IMR-90 (cell line): ENCODE results near the gene LRRC1. TPM values are rescaled to one million over a fixed set of nuclear protein-coding genes. Genes with fewer than 3 reads are reported as not detected.

Experiments
- ATAC-seq: fragments of 200-7000 bp; cut with Tn5 transposase; 2 replicates; pipeline ENCODE4 v1.9.1; 2020; ENCODE audit warnings: low read depth, mild to moderate bottlenecking, moderate library complexity
- BruUV-seq: library from RNA; stranded (reverse); fragments of 400-500 nt; replicated peaks from 2 replicates; lab custom pipeline; 2021; lab: Mats Ljungman, UMichigan
- CTCF ChIA-PET: fragments of 300-600 bp; formaldehyde crosslinking; extraction: SDS; loops from one replicate; lab custom pipeline; 2021; ENCODE audit warnings: antibody characterized with exemption; lab: Yijun Ruan, JAX
- POLR2A ChIA-PET: fragments of 300-600 bp; sonication (Branson Sonifier 250); formaldehyde crosslinking; loops from one replicate; lab custom pipeline; 2022; ENCODE audit warnings: antibody characterized with exemption; ENCODE audit not compliant: unreplicated experiment; lab: Charles Lee
- DNase-seq: peaks from one replicate; pipeline ENCODE4 v3.0.0; 2013
- H2AFZ ChIP-seq: replicated peaks from 2 replicates; pipeline ENCODE3; 2013; ENCODE audit warnings: low read length, mild to moderate bottlenecking; ENCODE audit not compliant: poor library complexity
- H2AK5ac ChIP-seq: 2 replicates; pipeline ENCODE4 v1.6.1; 2013; ENCODE audit warnings: low read depth, low read length, inconsistent platforms
- H2AK9ac ChIP-seq: replicated peaks from 2 replicates; pipeline ENCODE3; 2013; ENCODE audit warnings: mild to moderate bottlenecking, low read depth, low read length, moderate library complexity; ENCODE audit not compliant: poor library complexity
- H2BK120ac ChIP-seq: 2 replicates; pipeline ENCODE4 v1.6.1; 2013; ENCODE audit warnings: low read depth, low read length, inconsistent platforms
- H2BK15ac ChIP-seq: 3 replicates; pipeline ENCODE4 v1.6.1; 2013; ENCODE audit warnings: low read depth, low read length, inconsistent platforms
- H2BK20ac ChIP-seq: 2 replicates; pipeline ENCODE4 v1.6.1; 2013; ENCODE audit warnings: low read depth, mild to moderate bottlenecking, inconsistent platforms, low read length, moderate library complexity
- H2BK5ac ChIP-seq: 2 replicates; pipeline ENCODE4 v1.6.1; 2013; ENCODE audit warnings: mild to moderate bottlenecking, low read depth, low read length, inconsistent platforms; ENCODE audit not compliant: poor library complexity, severe bottlenecking
- H3K14ac ChIP-seq: replicated peaks from 2 replicates; pipeline ENCODE4 v1.6.1; 2013; ENCODE audit warnings: low read depth, low read length, inconsistent platforms
- H3K18ac ChIP-seq: 2 replicates; pipeline ENCODE4 v1.6.1; 2013; ENCODE audit warnings: low read depth, low read length, control low read depth
- H3K23ac ChIP-seq: 2 replicates; pipeline ENCODE4 v1.6.1; 2013; ENCODE audit warnings: low read depth, low read length, inconsistent platforms
- H3K27ac ChIP-seq: 2 replicates; pipeline ENCODE4 v1.5.1; 2013; ENCODE audit warnings: mild to moderate bottlenecking, control low read depth, low read length; ENCODE audit not compliant: insufficient read depth
- H3K27me3 ChIP-seq: 2 replicates; pipeline ENCODE4 v1.6.1; 2013; ENCODE audit warnings: low read length; ENCODE audit not compliant: control insufficient read depth, insufficient read depth
- H3K36me3 ChIP-seq: 2 replicates; pipeline ENCODE4 v1.6.1; 2013; ENCODE audit warnings: low read length, mixed read lengths; ENCODE audit not compliant: control insufficient read depth, insufficient read depth
- H3K4ac ChIP-seq: 2 replicates; pipeline ENCODE4 v1.6.1; 2013; ENCODE audit warnings: low read depth, low read length, inconsistent platforms
- H3K4me1 ChIP-seq: 2 replicates; pipeline ENCODE4 v1.6.1; 2013; ENCODE audit warnings: low read length, mixed read lengths; ENCODE audit not compliant: control insufficient read depth, insufficient read depth
- H3K4me2 ChIP-seq: 2 replicates; pipeline ENCODE4 v1.6.1; 2013; ENCODE audit warnings: low read depth, mild to moderate bottlenecking, control low read depth, low read length, moderate library complexity
- H3K4me3 ChIP-seq: 2 replicates; pipeline ENCODE4 v1.5.1; 2013; ENCODE audit warnings: low read depth, mild to moderate bottlenecking, control low read depth, low read length, moderate library complexity; ENCODE audit not compliant: insufficient read depth
- H3K56ac ChIP-seq: 2 replicates; pipeline ENCODE4 v1.6.1; 2013; ENCODE audit warnings: low read length, inconsistent platforms; ENCODE audit not compliant: insufficient read depth; ENCODE audit errors: extremely low read depth
- H3K79me1 ChIP-seq, 2 experiments: 2 replicates each; pipeline ENCODE4 v1.6.1; 2013; ENCODE audit warnings: low read length in 2 of 2, inconsistent platforms in 1 of 2, low read depth in 1 of 2
- H3K9ac ChIP-seq: 2 replicates; pipeline ENCODE4 v1.6.1; 2013; ENCODE audit warnings: low read depth, low read length, control low read depth
- H3K9me1 ChIP-seq: 2 replicates; pipeline ENCODE4 v1.6.1; 2013; ENCODE audit warnings: low read length, inconsistent platforms; ENCODE audit not compliant: insufficient read depth
- H3K9me3 ChIP-seq: 2 replicates; pipeline ENCODE4 v1.6.1; 2013; ENCODE audit warnings: low read length; ENCODE audit not compliant: control insufficient read depth, insufficient read depth
- H4K20me1 ChIP-seq: 2 replicates; pipeline ENCODE4 v1.6.1; 2013; ENCODE audit warnings: low read length, inconsistent platforms; ENCODE audit not compliant: insufficient read depth
- H4K5ac ChIP-seq: 2 replicates; pipeline ENCODE4 v1.6.1; 2013; ENCODE audit warnings: mild to moderate bottlenecking, low read depth, low read length, control low read depth
- H4K8ac ChIP-seq, 2 experiments: 2 replicates each; pipeline ENCODE4 v1.6.1; 2013; ENCODE audit warnings: low read depth in 2 of 2, low read length in 2 of 2, control low read depth in 1 of 2, inconsistent platforms in 1 of 2
- H4K91ac ChIP-seq: 2 replicates; pipeline ENCODE4 v1.6.1; 2013; ENCODE audit warnings: low read depth, low read length, inconsistent platforms; ENCODE audit not compliant: insufficient read depth
- BHLHE40 ChIP-seq: fragments of 150-350 bp; IDR thresholded peaks from 2 replicates; pipeline ENCODE4 v1.6.1; 2016; ENCODE audit warnings: mild to moderate bottlenecking, low read depth, low read length
- CEBPB ChIP-seq: IDR thresholded peaks from 2 replicates; pipeline ENCODE4 v1.6.1; 2012; ENCODE audit warnings: low read depth, low read length, improper control_type of control experiment
- CHD1 ChIP-seq: IDR thresholded peaks from 2 replicates; pipeline ENCODE4 v1.6.1; 2012; ENCODE audit warnings: low read depth, low read length, improper control_type of control experiment
- FOS ChIP-seq: fragments of 150-350 bp; IDR thresholded peaks from 2 replicates; pipeline ENCODE4 v1.6.1; 2016; ENCODE audit warnings: low read depth, low read length
- MAFK ChIP-seq: IDR thresholded peaks from 2 replicates; pipeline ENCODE4 v1.6.1; 2012; ENCODE audit warnings: low read depth, low read length, improper control_type of control experiment
- MAZ ChIP-seq: IDR thresholded peaks from 2 replicates; pipeline ENCODE4 v1.6.1; 2012; ENCODE audit warnings: low read depth, mild to moderate bottlenecking, low read length, improper control_type of control experiment, moderate library complexity, borderline replicate concordance
- MXI1 ChIP-seq: IDR thresholded peaks from 2 replicates; pipeline ENCODE4 v1.6.1; 2012; ENCODE audit warnings: low read depth, mild to moderate bottlenecking, low read length, moderate library complexity, borderline replicate concordance
- POLR2A ChIP-seq: IDR thresholded peaks from 2 replicates; pipeline ENCODE4 v1.6.1; 2012; ENCODE audit warnings: mild to moderate bottlenecking, low read depth, low read length
- RAD21 ChIP-seq: IDR thresholded peaks from 2 replicates; pipeline ENCODE4 v1.6.1; 2012; ENCODE audit warnings: low read length, improper control_type of control experiment
- RCOR1 ChIP-seq: IDR thresholded peaks from 2 replicates; pipeline ENCODE4 v1.6.1; 2012; ENCODE audit warnings: mild to moderate bottlenecking, low read length, improper control_type of control experiment; ENCODE audit not compliant: insufficient replicate concordance
- RFX5 ChIP-seq: IDR thresholded peaks from 2 replicates; pipeline ENCODE4 v1.8.0; 2012; ENCODE audit warnings: low read depth, mild to moderate bottlenecking, low read length, moderate library complexity
- SMC3 ChIP-seq: fragments of 150-350 bp; IDR thresholded peaks from 2 replicates; pipeline ENCODE4 v1.6.1; 2016; ENCODE audit warnings: low read depth, mild to moderate bottlenecking, antibody characterized with exemption, low read length, moderate library complexity
- WGBS, 2 experiments: methylation state at CpG; one replicate each; pipeline versions ENCODE4 v1.1.5 to v1.1.7; 2013; ENCODE audit warnings: missing lambda C conversion rate in 2 of 2; ENCODE audit not compliant: insufficient read length in 1 of 2; ENCODE audit errors: extremely low coverage in 2 of 2; 5-methylcytosine and 5-hydroxymethylcytosine counted together
- dilution Hi-C: fragments of 300-500 bp; cut with HindIII; formaldehyde crosslinking; loops from one replicate; pipeline ENCODE4 v1.14.3; 2018; ENCODE audit warnings: low sequenced_read_pairs; ENCODE audit not compliant: unreplicated experiment
- in situ Hi-C: fragments of 300-500 bp; cut with MboI; formaldehyde crosslinking; loops from 3 replicates; pipeline ENCODE4 v1.14.3; 2019; ENCODE audit warnings: low sequenced_read_pairs, inconsistent platforms, mixed read lengths
- intact Hi-C: fragments of 100-400 bp; cut with micrococcal nuclease; formaldehyde crosslinking; loops from 2 replicates; pipeline ENCODE4 v1.10.0; 2022
- polyA plus RNA-seq, 3 experiments: library from polyadenylated mRNA; depleted of rRNA; stranded (reverse); fragments of >200 nt; gene quantifications; 2 replicates each; pipeline ENCODE4 v1.2.3, GENCODE V29; 2012; ENCODE audit warnings: low replicate concordance in 1 of 3
- total RNA-seq: library from RNA; depleted of rRNA; stranded (reverse); fragments of >200 nt; gene quantifications from 2 replicates; pipeline ENCODE4 v1.2.3, GENCODE V29; 2012
- TF ChIP-seq, protein P1 (sequence below): conservative IDR thresholded peaks from 2 replicates; pipeline ENCODE4 v1.5.1; 2012; ENCODE audit warnings: mild to moderate bottlenecking, low read depth, low read length, improper control_type of control experiment
- TF ChIP-seq, protein P2 (sequence below): fragments of 150-350 bp; IDR thresholded peaks from 2 replicates; pipeline ENCODE4 v1.6.1; 2016; ENCODE audit warnings: low read depth, mild to moderate bottlenecking, low read length, moderate library complexity, borderline replicate concordance
- TF ChIP-seq, protein P3 (sequence below): fragments of 150-350 bp; IDR thresholded peaks from 2 replicates; pipeline ENCODE4 v1.6.1; 2017; ENCODE audit warnings: mild to moderate bottlenecking, antibody characterized with exemption, low read length, low read depth

Gene LRRC1
- total and polyA plus RNA-seq, 2 of the 4 experiments (the other 2 are of a cell fraction) = 5.1 to 6.1 TPM

DNA sequence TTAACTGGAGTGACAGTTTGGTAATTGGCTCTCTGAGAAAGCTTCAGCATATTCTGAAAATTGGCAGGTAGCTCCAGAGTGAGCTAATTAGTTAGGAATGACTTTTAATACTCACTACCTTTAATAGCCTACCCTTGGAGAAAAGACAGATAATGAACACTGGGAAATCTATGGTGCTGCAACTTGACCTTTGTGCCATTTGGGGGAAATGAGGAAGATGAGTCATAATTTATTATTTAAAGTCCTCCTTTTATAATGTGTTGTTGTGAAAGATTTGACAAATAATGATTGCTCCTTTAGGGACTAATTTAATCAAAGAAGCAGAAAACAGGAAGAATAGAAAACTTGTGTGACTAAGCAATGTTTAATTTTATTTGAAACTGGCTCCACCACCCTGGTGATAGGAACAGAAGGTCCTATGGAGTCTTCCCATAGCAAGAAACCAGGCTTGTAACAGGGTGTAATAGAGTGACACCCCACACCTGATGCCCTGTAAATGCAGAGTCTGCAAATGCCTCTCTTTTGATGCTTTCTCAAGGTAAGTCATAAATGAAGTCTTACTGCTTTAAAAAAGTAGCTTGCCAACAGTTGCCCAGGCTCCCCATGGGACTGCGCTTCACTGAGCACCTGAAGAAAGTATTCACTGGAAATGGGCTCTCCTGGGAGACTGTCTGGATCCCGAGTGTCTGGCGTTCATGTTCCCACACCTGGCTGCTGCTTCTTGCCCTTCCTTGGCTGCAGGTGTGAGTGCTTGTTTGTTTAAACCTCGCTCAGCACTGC lies 134.4 kb downstream of the LRRC1 start:
- no peaks in the 10 kb centered on the region for H3K79me1 ChIP-seq
- ATAC-seq = no peak; the same call in none of the 2 replicates
- in situ Hi-C loops = loop anchor here (25.0 kb wide), 1 partner anchor 742 kb away; no protein-coding TSS in a partner anchor
- TF ChIP-seq RCOR1 = no peak
- no peak for TF ChIP-seq MAFK
- TF ChIP-seq POLR2A = no peak
- TF ChIP-seq, protein P1, sequence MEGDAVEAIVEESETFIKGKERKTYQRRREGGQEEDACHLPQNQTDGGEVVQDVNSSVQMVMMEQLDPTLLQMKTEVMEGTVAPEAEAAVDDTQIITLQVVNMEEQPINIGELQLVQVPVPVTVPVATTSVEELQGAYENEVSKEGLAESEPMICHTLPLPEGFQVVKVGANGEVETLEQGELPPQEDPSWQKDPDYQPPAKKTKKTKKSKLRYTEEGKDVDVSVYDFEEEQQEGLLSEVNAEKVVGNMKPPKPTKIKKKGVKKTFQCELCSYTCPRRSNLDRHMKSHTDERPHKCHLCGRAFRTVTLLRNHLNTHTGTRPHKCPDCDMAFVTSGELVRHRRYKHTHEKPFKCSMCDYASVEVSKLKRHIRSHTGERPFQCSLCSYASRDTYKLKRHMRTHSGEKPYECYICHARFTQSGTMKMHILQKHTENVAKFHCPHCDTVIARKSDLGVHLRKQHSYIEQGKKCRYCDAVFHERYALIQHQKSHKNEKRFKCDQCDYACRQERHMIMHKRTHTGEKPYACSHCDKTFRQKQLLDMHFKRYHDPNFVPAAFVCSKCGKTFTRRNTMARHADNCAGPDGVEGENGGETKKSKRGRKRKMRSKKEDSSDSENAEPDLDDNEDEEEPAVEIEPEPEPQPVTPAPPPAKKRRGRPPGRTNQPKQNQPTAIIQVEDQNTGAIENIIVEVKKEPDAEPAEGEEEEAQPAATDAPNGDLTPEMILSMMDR = no peak
- TF ChIP-seq BHLHE40 = no peak
- no peak for TF ChIP-seq MXI1
- TF ChIP-seq, protein P2, sequence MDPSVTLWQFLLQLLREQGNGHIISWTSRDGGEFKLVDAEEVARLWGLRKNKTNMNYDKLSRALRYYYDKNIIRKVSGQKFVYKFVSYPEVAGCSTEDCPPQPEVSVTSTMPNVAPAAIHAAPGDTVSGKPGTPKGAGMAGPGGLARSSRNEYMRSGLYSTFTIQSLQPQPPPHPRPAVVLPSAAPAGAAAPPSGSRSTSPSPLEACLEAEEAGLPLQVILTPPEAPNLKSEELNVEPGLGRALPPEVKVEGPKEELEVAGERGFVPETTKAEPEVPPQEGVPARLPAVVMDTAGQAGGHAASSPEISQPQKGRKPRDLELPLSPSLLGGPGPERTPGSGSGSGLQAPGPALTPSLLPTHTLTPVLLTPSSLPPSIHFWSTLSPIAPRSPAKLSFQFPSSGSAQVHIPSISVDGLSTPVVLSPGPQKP = no peak
- TF ChIP-seq FOS = no peak
- no peak for TF ChIP-seq CHD1
- no peak for TF ChIP-seq RAD21
- TF ChIP-seq, protein P3, sequence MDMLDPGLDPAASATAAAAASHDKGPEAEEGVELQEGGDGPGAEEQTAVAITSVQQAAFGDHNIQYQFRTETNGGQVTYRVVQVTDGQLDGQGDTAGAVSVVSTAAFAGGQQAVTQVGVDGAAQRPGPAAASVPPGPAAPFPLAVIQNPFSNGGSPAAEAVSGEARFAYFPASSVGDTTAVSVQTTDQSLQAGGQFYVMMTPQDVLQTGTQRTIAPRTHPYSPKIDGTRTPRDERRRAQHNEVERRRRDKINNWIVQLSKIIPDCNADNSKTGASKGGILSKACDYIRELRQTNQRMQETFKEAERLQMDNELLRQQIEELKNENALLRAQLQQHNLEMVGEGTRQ = no peak
- no peak for TF ChIP-seq MAZ
- no peak for TF ChIP-seq CEBPB
- TF ChIP-seq SMC3 = no peak
- no peak for TF ChIP-seq RFX5

More for the DNA sequence above, 134.4 kb downstream of the LRRC1 start:
- Histone ChIP-seq H2AFZ (no peak overlapping the region), H2BK20ac (no peak overlapping the region), H3K4ac (no peak overlapping the region), H3K4me1 (peaks cover 5% of the 10 kb centered on the region), H3K9me3 (no peaks in the 10 kb centered on the region), H3K14ac (peak overlapping the region; percentile 46; the same call in 1 of the 2 replicates), H4K20me1 (no peaks in the 10 kb centered on the region), H3K27ac (no peak overlapping the region), H4K5ac (no peak overlapping the region), H2AK9ac (no peak overlapping the region), H2BK15ac (no peak overlapping the region), H3K36me3 (0 out of 2 replicates have a peak, but pooled peaks cover 1% of the 10 kb centered on the region), H3K4me2 (no peak overlapping the region), H2BK120ac (no peak overlapping the region), H3K23ac (no peak overlapping the region), H3K56ac (no peak overlapping the region), H3K9me1 (peaks cover 3% of the 10 kb centered on the region; the same call in 1 of the 2 replicates), H4K8ac (no peak overlapping the region), H2BK5ac (no peak overlapping the region), H2AK5ac (no peak overlapping the region), H3K18ac (no peak overlapping the region), H4K91ac (no peak overlapping the region), H3K9ac (no peak overlapping the region), H3K4me3 (no peak overlapping the region), H3K27me3 (no peaks in the 10 kb centered on the region)
- dilution Hi-C loops = no loop called here
- intact Hi-C loops = loop anchor here (10.0 kb wide), 1 partner anchor 134 kb away; the partner anchor contains the start of gene LRRC1
- POLR2A ChIA-PET = no interaction called here
- CTCF ChIA-PET = no interaction called here
- 100% methylated on average over 2 of the region's 4 CpGs; no CpG with 5 or more reads in 1 of the 2 experiments for WGBS, 2 experiments
- BruUV-seq = no TSS peak
- peak; percentile 25 for DNase-seq
